Stimulated activated CD4-positive, alpha-beta T cell treated with anti-CD3 and anti-CD28 coated beads, Interleukin-1b, Interleukin-23, amount 100 ng/mL, for 48 hours (primary cell): ENCODE measurements around the gene SMIM38.

ENCODE experiments used
- DNase-seq: peaks from one replicate; pipeline ENCODE4 v3.0.0-alpha.2; 2020

Gene SMIM38

GRCh38 chr11:69155302-69156234, at the start of gene SMIM38:
TSS of gene SMIM38 (plus strand) at chr11:69155935. CDS start at chr11:69157847, 1,912 bp downstream.
- DNase-seq: no peak

- no peak for DNase-seq
These were observed 49.5 kb upstream of the SMIM38 start for GRCh38 chr11:69106031-69106811.

- no peak for DNase-seq
These were observed 48.3 kb upstream of the SMIM38 start for GRCh38 chr11:69107413-69107812.

GRCh38 chr11:69108030-69108429, 47.7 kb upstream of the SMIM38 start:
- DNase-seq: no peak

GRCh38 chr11:69108559-69108958, 47.2 kb upstream of the SMIM38 start:
- no peak for DNase-seq

- DNase-seq: no peak
These were observed 46.6 kb upstream of the SMIM38 start for GRCh38 chr11:69109101-69109500.

- no peak for DNase-seq
These were observed 45.3 kb upstream of the SMIM38 start for GRCh38 chr11:69110451-69110850.

- no peak for DNase-seq
These were observed 43.9 kb upstream of the SMIM38 start for GRCh38 chr11:69111624-69112542.

- no peak for DNase-seq
These were observed 42.5 kb upstream of the SMIM38 start for GRCh38 chr11:69113226-69113625.

GRCh38 chr11:69113646-69114340, 41.9 kb upstream of the SMIM38 start:
- DNase-seq: no peak

- DNase-seq: no peak
These were observed 41.4 kb upstream of the SMIM38 start for GRCh38 chr11:69114362-69114761.

- no peak for DNase-seq
These were observed 40.8 kb upstream of the SMIM38 start for GRCh38 chr11:69114811-69115523.

- DNase-seq: no peak
These were observed 39.9 kb upstream of the SMIM38 start for GRCh38 chr11:69115586-69116560.

GRCh38 chr11:69116671-69117070, 39.1 kb upstream of the SMIM38 start:
- DNase-seq: no peak

- DNase-seq: no peak
These were observed 36.5 kb upstream of the SMIM38 start for GRCh38 chr11:69119190-69119589.

- DNase-seq: no peak
These were observed 35.4 kb upstream of the SMIM38 start for GRCh38 chr11:69120096-69120875.

GRCh38 chr11:69121021-69121420, 34.7 kb upstream of the SMIM38 start:
- no peak for DNase-seq

- DNase-seq: no peak
These were observed 34.0 kb upstream of the SMIM38 start for GRCh38 chr11:69121621-69122325.

- no peak for DNase-seq
These were observed 33.5 kb upstream of the SMIM38 start for GRCh38 chr11:69122326-69122629.
